Mucosa of descending colon (tissue), 3 donors: ENCODE results near the gene ZNF526. TPM values are rescaled to one million over a fixed set of nuclear protein-coding genes. Genes with fewer than 3 reads are reported as not detected.

Experiments used
- ATAC-seq: fragments of 200-7000 bp; cut with Tn5 transposase; one replicate; pipeline ENCODE4 v1.9.1; 2020; ENCODE audit warnings: mild to moderate bottlenecking, moderate library complexity
- DNase-seq, 3 donors: peaks; one replicate each; pipeline ENCODE4 v3.0.0-alpha.2; 2020
- H3K36me3 ChIP-seq: fragments of 200-600 bp; one replicate; pipeline ENCODE4 v1.8.0; 2021; ENCODE audit warnings: low read depth, mild to moderate bottlenecking
- H3K4me1 ChIP-seq: fragments of 200-600 bp; one replicate; pipeline ENCODE4 v1.8.0; 2021; ENCODE audit warnings: low read depth, mild to moderate bottlenecking
- H3K4me3 ChIP-seq: fragments of 200-600 bp; one replicate; pipeline ENCODE4 v1.8.0; 2021; ENCODE audit warnings: mild to moderate bottlenecking
- H3K9me3 ChIP-seq: fragments of 200-600 bp; one replicate; pipeline ENCODE4 v1.8.0; 2021; ENCODE audit warnings: mild to moderate bottlenecking
- CTCF ChIP-seq: fragments of 200-600 bp; IDR thresholded peaks from one replicate; pipeline ENCODE4 v1.8.0; 2022; ENCODE audit warnings: antibody characterized with exemption, mild to moderate bottlenecking
- intact Hi-C, 2 donors: fragments of 100-400 bp; cut with DNase I in 1 of 2; cut with micrococcal nuclease in 1 of 2; formaldehyde crosslinking; loops; one replicate each; pipeline versions ENCODE4 v1.11.0 to v1.11.1; 2022; cut with DNase I, micrococcal nuclease
- total RNA-seq, 3 donors: library from RNA; stranded (reverse); fragmentation: NEBNext Ultra II Directional in 2 of 3; extraction: Animal tissue kit (Norgen Biotek cat#: 25700) in 2 of 3; gene quantifications; one replicate each; pipeline versions ENCODE4 v1.2.1 to v1.2.4, GENCODE V29; 2021 to 2023
- donor health status: DM: no; HTN: no; CAD: no; lungs with moderate emphysema.
- donor health status: DM: no; HTN: no; CAD: no.
- donor health status: DM: no; HTN: yes; CAD: no.

The ZNF526 gene
- total RNA-seq, 3 donors from 2014 or later, result 9.9 to 13.4 (median 10.4) TPM

- Histone ChIP-seq H3K36me3 (no peaks in the 10 kb centered on the region), H3K4me3 (no peak overlapping the region), H3K4me1 (peaks cover 6% of the 10 kb centered on the region), H3K9me3 (no peaks in the 10 kb centered on the region)
- no peak for DNase-seq
- no peak for TF ChIP-seq CTCF
- ATAC-seq, result no peak
- intact Hi-C loops, result no loop called here
Measured at GRCh38 chr19:42229301-42229854, 9.3 kb downstream of the ZNF526 start.

- no peak for ATAC-seq
- TF ChIP-seq CTCF, result no peak
- intact Hi-C loops, result no loop called here
Measured at GRCh38 chr19:42229855-42230351, 9.8 kb downstream of the ZNF526 start.

GRCh38 chr19:42230571-42230970, 10.5 kb downstream of the ZNF526 start:
- TF ChIP-seq CTCF, result no peak
- intact Hi-C loops, result no loop called here
- DNase-seq, result no peak
- no peak for ATAC-seq
- no peaks in the 10 kb centered on the region for H3K36me3 ChIP-seq
- peaks cover 6% of the 10 kb centered on the region for H3K4me1 ChIP-seq
- no peak overlapping the region for H3K4me3 ChIP-seq
- H3K9me3 ChIP-seq, result no peaks in the 10 kb centered on the region

More at GRCh38 chr19:42229855-42230351, 9.8 kb downstream of the ZNF526 start:
- H3K4me1 ChIP-seq, result peaks cover 6% of the 10 kb centered on the region
- DNase-seq, result no peak
- no peak overlapping the region for H3K4me3 ChIP-seq
- H3K9me3 ChIP-seq, result no peaks in the 10 kb centered on the region
- H3K36me3 ChIP-seq, result no peaks in the 10 kb centered on the region

- no peak for TF ChIP-seq CTCF
- DNase-seq (no peak), ATAC-seq (no peak)
- Histone ChIP-seq H3K36me3 (no peaks in the 10 kb centered on the region), H3K9me3 (no peaks in the 10 kb centered on the region), H3K4me1 (peaks cover 6% of the 10 kb centered on the region), H3K4me3 (no peak overlapping the region)
- intact Hi-C loops, result no loop called here
Measured at GRCh38 chr19:42232435-42232834, 12.3 kb downstream of the ZNF526 start.

GRCh38 chr19:42233106-42233505, 13.0 kb downstream of the ZNF526 start:
- no peak overlapping the region for H3K4me3 ChIP-seq
- ATAC-seq (peak; percentile 7), DNase-seq (no peak)
- H3K36me3 ChIP-seq, result no peaks in the 10 kb centered on the region
- intact Hi-C loops, result no loop called here
- peaks cover 6% of the 10 kb centered on the region for H3K4me1 ChIP-seq
- no peak for TF ChIP-seq CTCF
- no peaks in the 10 kb centered on the region for H3K9me3 ChIP-seq
